Endodermal cell (in vitro differentiated cells): ENCODE results near the gene ZNF76. TPM values are rescaled to one million over a fixed set of nuclear protein-coding genes. Genes with fewer than 3 reads are reported as not detected.

ENCODE experiments used
- DNase-seq: peaks from one replicate; pipeline ENCODE4 v3.0.0-alpha.2; 2017
- H3K27ac ChIP-seq: 2 replicates; pipeline ENCODE4 v1.5.1; 2013; ENCODE audit warnings: mild to moderate bottlenecking, low read depth, low read length, moderate library complexity
- H3K27me3 ChIP-seq: 2 replicates; pipeline ENCODE4 v1.6.1; 2013; ENCODE audit warnings: mild to moderate bottlenecking, low read length, moderate library complexity; ENCODE audit not compliant: insufficient read depth, control insufficient read depth, poor library complexity, severe bottlenecking
- H3K36me3 ChIP-seq: 2 replicates; pipeline ENCODE4 v1.7.0; 2013; ENCODE audit warnings: mild to moderate bottlenecking, low read length, moderate library complexity; ENCODE audit not compliant: control insufficient read depth, insufficient read depth
- H3K4me1 ChIP-seq: one replicate; pipeline ENCODE4 v1.7.0; 2013; ENCODE audit warnings: low read length; ENCODE audit not compliant: control insufficient read depth, insufficient read depth
- H3K4me3 ChIP-seq: 2 replicates; pipeline ENCODE4 v1.5.1; 2013; ENCODE audit warnings: mild to moderate bottlenecking, low read length, moderate library complexity
- H3K9ac ChIP-seq: 2 replicates; pipeline ENCODE4 v1.6.1; 2013; ENCODE audit warnings: mild to moderate bottlenecking, low read length, moderate library complexity; ENCODE audit not compliant: poor library complexity, severe bottlenecking; ENCODE audit errors: extremely low read depth
- H3K9me3 ChIP-seq: 2 replicates; pipeline ENCODE4 v1.6.1; 2013; ENCODE audit warnings: mild to moderate bottlenecking, low read length, moderate library complexity; ENCODE audit not compliant: control insufficient read depth
- H3K27ac Mint-ChIP-seq: 2 replicates; pipeline ENCODE4 v1.8.0; 2020; ENCODE audit warnings: mixed read lengths
- H3K27me3 Mint-ChIP-seq: 2 replicates; pipeline ENCODE4 v1.8.0; 2021; ENCODE audit warnings: mild to moderate bottlenecking, mixed read lengths; ENCODE audit not compliant: insufficient read depth
- H3K36me3 Mint-ChIP-seq: 2 replicates; pipeline ENCODE4 v1.8.0; 2020; ENCODE audit warnings: low read depth, mixed read lengths
- H3K4me1 Mint-ChIP-seq: 2 replicates; pipeline ENCODE4 v1.8.0; 2020; ENCODE audit warnings: mixed read lengths
- H3K4me3 Mint-ChIP-seq: 2 replicates; pipeline ENCODE4 v1.8.0; 2020; ENCODE audit warnings: mild to moderate bottlenecking, moderate library complexity, mixed read lengths
- H3K9me3 Mint-ChIP-seq: 2 replicates; pipeline ENCODE4 v1.8.0; 2020; ENCODE audit warnings: mild to moderate bottlenecking, mixed read lengths
- WGBS, 2 experiments: methylation state at CpG; one replicate each; pipeline versions ENCODE4 v1.1.5 to v1.1.7; 2013; ENCODE audit warnings: missing lambda C conversion rate in 2 of 2, mixed read lengths in 1 of 2; ENCODE audit not compliant: insufficient coverage in 1 of 2, insufficient read length in 1 of 2; 5-methylcytosine and 5-hydroxymethylcytosine counted together
- total RNA-seq, 2 donors: library from RNA; stranded (reverse); fragmentation: NEBNext Ultra II Directional in 1 of 2; extraction: Animal tissue kit (Norgen Biotek cat#: 25700) in 1 of 2; gene quantifications; 2 replicates in 1 of 2; 3 replicates in 1 of 2; pipeline ENCODE4 v1.2.1, GENCODE V29; 2021
- TF ChIP-seq, protein P1 (sequence below): fragments of 200-600 bp; sonication (generic); conservative IDR thresholded peaks from 2 replicates; pipeline ENCODE4 v1.5.0; 2021; ENCODE audit warnings: antibody characterized with exemption, mild to moderate bottlenecking

The ZNF76 gene
- total RNA-seq, 2 donors from 2014 or later, result 39.0 to 42.9 TPM

DNA sequence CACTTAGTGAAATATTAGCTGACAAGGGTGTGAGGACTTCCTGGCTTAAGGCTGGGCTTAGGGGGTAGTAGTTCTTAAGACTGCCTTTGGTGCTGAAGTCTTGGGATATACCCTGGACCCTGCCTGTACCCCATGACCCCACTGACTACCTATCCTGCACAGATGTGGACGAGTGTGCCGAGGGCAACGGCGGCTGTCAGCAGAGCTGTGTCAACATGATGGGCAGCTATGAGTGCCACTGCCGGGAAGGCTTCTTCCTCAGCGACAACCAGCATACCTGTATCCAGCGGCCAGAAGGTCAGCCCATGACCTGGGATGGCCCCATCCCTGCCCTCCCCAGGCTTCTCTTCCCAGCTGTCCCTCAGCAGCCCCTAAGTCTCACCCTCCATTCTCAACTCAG is 28.0 kb upstream of the ZNF76 start:
- no peak overlapping the region for H3K4me3 ChIP-seq
- peaks cover 5% of the 10 kb centered on the region for H3K9me3 Mint-ChIP-seq
- TF ChIP-seq, protein P1, sequence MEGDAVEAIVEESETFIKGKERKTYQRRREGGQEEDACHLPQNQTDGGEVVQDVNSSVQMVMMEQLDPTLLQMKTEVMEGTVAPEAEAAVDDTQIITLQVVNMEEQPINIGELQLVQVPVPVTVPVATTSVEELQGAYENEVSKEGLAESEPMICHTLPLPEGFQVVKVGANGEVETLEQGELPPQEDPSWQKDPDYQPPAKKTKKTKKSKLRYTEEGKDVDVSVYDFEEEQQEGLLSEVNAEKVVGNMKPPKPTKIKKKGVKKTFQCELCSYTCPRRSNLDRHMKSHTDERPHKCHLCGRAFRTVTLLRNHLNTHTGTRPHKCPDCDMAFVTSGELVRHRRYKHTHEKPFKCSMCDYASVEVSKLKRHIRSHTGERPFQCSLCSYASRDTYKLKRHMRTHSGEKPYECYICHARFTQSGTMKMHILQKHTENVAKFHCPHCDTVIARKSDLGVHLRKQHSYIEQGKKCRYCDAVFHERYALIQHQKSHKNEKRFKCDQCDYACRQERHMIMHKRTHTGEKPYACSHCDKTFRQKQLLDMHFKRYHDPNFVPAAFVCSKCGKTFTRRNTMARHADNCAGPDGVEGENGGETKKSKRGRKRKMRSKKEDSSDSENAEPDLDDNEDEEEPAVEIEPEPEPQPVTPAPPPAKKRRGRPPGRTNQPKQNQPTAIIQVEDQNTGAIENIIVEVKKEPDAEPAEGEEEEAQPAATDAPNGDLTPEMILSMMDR, result no peak
- H3K27ac Mint-ChIP-seq, result no peak overlapping the region
- H3K9ac ChIP-seq, result no peak overlapping the region
- H3K4me1 ChIP-seq, result no peaks in the 10 kb centered on the region
- H3K27ac ChIP-seq, result no peak overlapping the region
- peaks cover 35% of the 10 kb centered on the region for H3K36me3 Mint-ChIP-seq
- peaks cover 12% of the 10 kb centered on the region for H3K36me3 ChIP-seq
- H3K4me1 Mint-ChIP-seq, result peaks cover 5% of the 10 kb centered on the region
- H3K27me3 ChIP-seq, result peaks cover 6% of the 10 kb centered on the region
- H3K27me3 Mint-ChIP-seq, result peaks cover 36% of the 10 kb centered on the region
- no peak overlapping the region for H3K4me3 Mint-ChIP-seq
- no peak for DNase-seq
- WGBS, 2 experiments, result 93 to 94% methylated on average over 7 of the region's 7 CpGs
- H3K9me3 ChIP-seq, result peaks cover 25% of the 10 kb centered on the region

DNA sequence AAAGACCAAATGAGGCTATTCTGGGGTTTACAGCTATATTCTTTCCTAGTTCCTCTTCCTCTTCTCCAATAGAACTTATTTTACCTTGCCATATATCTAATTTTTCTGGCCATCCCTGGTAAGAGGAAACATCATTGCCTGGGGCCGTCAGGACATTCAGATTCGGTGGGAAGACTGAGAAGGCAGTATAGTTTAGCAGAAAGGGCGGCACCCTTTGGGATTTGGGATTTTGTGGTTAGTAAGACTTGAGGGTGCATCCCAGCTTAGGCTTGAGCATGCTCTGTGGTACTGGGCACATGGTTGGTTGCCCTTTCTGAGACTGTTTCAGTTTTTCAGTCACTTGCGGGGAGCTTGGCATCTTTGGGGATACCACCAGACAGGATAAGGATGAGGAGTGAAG is 24.6 kb upstream of the ZNF76 start:
- H3K36me3 ChIP-seq, result peaks cover 12% of the 10 kb centered on the region
- DNase-seq, result no peak
- H3K27ac Mint-ChIP-seq, result no peak overlapping the region
- no peak overlapping the region for H3K9ac ChIP-seq
- H3K27me3 Mint-ChIP-seq, result peaks cover 58% of the 10 kb centered on the region
- H3K4me1 ChIP-seq, result peaks cover 18% of the 10 kb centered on the region
- WGBS, 2 experiments, result 50 to 70% methylated on average over 2 to 4 of the region's 4 CpGs
- TF ChIP-seq, protein P1, result no peak
- peaks cover 35% of the 10 kb centered on the region for H3K36me3 Mint-ChIP-seq
- H3K9me3 ChIP-seq, result peaks cover 25% of the 10 kb centered on the region
- no peak overlapping the region for H3K27ac ChIP-seq
- peaks cover 30% of the 10 kb centered on the region for H3K4me1 Mint-ChIP-seq
- no peak overlapping the region for H3K4me3 ChIP-seq
- no peak overlapping the region for H3K4me3 Mint-ChIP-seq
- H3K27me3 ChIP-seq, result peaks cover 6% of the 10 kb centered on the region
- H3K9me3 Mint-ChIP-seq, result peaks cover 5% of the 10 kb centered on the region

DNA sequence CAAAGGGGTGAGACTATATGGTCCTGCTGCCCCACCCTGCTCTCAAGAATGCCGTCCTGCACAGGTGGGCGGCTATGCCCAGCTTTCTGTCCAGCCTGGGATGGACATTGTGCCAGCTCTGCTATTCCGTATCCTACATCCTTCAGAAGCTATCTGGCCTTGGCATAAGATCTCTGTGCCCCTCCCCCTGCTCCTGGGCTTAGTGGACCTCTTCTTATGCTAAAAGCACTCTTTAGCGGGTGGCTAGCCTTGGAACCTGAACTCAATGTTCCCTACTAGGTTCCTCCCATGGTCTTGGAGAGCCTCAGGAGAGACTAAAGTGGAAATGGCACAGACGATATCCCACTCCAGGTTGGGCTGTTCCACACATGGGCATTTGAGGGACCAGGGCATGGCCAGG is 23.3 kb upstream of the ZNF76 start:
- no peak for DNase-seq
- Histone ChIP-seq H3K9ac (no peak overlapping the region), H3K4me1 (peaks cover 21% of the 10 kb centered on the region), H3K36me3 (peaks cover 15% of the 10 kb centered on the region), H3K27me3 (peaks cover 6% of the 10 kb centered on the region), H3K9me3 (peaks cover 25% of the 10 kb centered on the region), H3K27ac (no peak overlapping the region), H3K4me3 (no peak overlapping the region)
- Mint-ChIP-seq H3K9me3 (peaks cover 5% of the 10 kb centered on the region), H3K27ac (no peak overlapping the region), H3K4me3 (no peak overlapping the region), H3K36me3 (peaks cover 35% of the 10 kb centered on the region), H3K4me1 (peaks cover 37% of the 10 kb centered on the region), H3K27me3 (peaks cover 65% of the 10 kb centered on the region)
- 95 to 98% methylated on average over 5 of the region's 5 CpGs for WGBS, 2 experiments
- TF ChIP-seq, protein P1, result no peak
